HS-27A (cell line): ENCODE measurements around the gene WFDC13.
"Not testable (repeated sequence)": the region's sequence is repeated elsewhere in the genome, so short reads cannot be mapped to it uniquely, and the experiment has no call there.

ENCODE experiments used
- DNase-seq: peaks from one replicate; pipeline ENCODE4 v3.0.0-alpha.2; 2012; ENCODE audit warnings: low read depth, missing footprints

The WFDC13 gene, protein sequence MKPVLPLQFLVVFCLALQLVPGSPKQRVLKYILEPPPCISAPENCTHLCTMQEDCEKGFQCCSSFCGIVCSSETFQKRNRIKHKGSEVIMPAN

DNA sequence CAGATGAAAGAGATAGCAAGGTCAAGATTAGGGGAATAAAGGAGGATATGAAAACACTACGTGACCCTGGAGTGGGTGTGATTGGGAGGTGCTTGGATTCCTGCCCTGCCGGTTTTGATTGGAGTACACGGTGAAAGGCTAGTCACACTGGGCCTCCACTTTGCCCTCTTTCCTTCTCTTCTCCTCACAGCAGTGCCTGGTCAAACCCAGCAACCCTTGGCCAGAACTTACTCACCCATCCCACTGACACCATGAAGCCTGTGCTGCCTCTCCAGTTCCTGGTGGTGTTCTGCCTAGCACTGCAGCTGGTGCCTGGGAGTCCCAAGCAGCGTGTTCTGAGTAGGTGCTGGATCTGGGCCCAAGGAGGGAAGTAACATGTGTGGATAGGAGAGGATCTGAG lies at the start of gene WFDC13:
TSS of gene WFDC13 (plus strand) at position 166 of the 400 bp plus-strand sequence. CDS start at position 252, 86 bp downstream.
- no peak for DNase-seq

DNA sequence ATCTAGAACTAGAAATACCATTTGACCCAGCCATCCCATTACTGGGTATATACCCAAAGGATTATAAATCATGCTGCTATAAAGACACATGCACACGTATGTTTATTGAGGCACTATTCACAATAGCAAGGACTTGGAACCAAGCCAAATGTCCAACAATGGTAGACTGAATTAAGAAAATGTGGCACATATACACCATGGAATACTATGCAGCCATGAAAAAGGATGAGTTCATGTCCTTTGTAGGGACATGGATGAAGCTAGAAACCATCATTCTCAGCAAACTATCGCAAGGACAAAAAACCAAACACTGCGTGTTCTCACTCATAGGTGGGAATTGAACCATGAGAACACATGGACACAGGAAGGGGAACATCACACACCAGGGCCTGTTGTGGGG lies 44.8 kb upstream of the WFDC13 start:
- DNase-seq, result not testable (repeated sequence)

DNA sequence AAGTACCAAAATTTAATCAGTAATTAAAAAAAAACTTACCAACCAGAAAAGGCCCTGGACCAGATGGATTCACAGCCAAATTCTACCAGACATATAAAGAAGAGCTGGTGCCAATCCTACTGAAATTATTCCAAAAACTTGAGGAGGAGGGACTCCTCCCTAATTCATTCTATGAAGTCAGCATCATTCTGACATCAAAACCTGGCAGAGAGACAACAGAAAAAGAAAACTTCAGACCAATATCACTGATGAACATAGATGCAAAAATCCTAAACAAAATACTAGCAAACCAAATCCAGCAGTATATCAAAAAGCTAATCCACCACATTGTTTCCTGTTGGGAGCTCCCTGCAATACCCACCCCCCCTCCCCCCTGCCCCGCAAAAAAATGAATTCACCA lies 31.7 kb upstream of the WFDC13 start, which contains the start of gene WFDC11:
TSS of gene WFDC11 (minus strand) at position 101 of the 400 bp plus-strand sequence. CDS start 19,639 bp downstream, outside the sequence.
- no peak for DNase-seq

DNA sequence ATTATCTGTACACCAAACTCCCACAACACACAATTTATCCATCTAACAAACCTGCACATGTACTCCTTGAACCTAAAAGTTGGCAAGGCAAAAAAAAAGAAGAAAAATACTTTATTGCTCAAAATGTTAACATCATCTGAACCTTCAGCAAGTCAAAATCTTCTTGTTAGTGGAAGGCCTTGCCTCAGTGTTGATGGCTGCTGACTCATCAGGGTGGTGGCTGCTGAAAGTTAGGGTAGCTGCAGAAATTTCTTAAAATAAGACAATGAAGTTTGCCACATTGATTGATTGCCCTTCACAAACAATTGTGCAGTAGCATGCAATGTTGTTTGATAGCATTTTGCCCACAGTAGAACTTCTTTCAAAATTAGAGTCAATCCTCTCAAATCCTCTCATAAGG lies 29.1 kb upstream of the WFDC13 start:
- no peak for DNase-seq

DNA sequence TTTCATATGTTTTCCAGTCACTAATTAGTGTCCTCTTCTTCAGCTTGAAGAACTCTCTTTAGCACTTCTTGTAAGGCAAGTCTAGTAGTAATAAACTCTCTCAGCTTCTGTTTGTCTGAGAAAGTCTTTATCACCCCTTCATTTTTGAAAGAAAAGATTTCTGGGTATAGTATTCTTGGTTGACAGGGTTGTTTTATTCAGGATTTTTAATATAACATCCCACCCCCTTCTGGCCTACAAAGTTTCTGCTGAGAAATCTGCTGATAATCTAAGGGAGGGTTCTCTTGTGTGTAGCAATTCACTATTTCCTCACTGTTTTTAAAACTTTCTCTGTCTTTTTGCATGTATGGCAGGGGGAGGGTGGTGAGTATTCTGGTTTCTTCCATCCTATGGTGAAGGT lies 22.2 kb upstream of the WFDC13 start:
- DNase-seq, result no peak

DNA sequence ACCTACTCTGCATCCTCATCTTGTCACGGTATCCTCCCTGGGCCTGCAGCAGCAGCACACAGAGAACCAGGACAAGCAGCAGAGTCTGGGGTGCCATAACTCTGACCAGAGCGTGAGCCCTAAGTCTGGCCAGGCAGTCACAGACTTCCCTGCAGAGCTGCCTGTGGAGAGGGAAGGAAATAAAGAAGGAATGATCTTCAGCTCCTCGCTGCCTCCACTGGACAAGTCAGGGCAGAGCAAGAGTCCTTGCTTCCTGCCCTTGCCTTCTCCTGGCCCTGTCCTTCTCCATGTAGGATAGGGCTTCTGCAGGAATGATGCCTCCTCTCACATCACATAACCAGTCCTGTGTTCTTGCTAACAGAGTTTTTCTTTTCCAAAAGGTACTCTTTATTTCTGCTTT lies 15.9 kb upstream of the WFDC13 start:
- no peak for DNase-seq

DNA sequence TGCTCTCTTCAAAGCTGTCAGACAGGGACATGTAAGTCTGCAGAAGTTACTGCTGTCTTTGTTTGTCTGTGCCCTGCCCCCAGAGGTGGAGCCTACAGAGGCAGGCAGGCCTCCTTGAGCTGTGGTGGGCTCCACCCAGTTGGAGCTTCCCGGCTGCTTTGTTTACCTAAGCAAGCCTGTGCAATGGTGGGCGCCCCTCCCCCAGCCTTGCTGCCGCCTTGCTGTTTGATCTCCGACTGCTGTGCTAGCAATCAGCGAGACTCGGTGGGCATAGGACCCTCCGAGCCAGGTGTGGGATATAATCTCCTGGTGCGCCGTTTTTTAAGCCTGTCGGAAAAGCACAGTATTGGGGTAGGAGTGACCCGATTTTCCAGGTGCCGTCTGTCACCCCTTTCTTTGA lies 8.5 kb upstream of the WFDC13 start:
- not testable (repeated sequence) for DNase-seq

DNA sequence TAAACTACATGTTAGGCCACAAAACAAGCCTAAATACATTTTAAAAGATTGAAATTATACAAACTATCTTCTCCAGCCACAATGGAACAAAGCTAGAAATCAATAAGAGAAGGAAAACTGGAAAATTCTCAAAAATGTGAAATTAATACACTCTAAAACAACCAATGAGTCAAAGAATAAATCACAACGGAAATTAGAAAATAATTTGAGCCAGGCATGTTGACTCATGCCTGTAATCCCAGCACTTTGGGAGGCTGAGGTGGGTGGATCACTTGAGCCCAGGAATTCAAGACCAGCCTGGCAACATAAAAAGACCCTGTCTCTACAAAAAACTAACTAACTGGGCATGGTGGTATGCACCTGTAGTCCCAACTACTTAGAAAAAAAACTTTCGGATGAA lies 6.3 kb upstream of the WFDC13 start:
- DNase-seq, result no peak

DNA sequence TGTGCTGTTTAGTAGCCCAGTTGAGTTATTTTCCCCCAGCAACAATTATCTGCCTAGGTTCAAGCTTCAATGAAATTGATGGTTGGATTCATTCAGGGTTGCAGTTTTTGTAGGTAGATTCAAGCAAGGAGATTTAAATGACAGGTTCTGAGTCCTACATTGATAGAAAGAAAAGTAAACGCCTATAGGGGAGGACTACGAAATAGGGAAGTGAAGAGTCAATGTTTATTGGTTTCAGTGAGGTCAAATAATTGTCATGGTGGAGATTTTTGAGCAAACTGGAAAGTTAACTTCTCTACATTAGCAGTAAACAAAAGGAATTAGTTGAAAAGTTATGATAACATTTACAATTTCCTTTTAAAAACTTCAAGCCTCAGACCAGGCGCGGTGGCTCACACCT lies 734 bp upstream of the WFDC13 start:
- no peak for DNase-seq

DNA sequence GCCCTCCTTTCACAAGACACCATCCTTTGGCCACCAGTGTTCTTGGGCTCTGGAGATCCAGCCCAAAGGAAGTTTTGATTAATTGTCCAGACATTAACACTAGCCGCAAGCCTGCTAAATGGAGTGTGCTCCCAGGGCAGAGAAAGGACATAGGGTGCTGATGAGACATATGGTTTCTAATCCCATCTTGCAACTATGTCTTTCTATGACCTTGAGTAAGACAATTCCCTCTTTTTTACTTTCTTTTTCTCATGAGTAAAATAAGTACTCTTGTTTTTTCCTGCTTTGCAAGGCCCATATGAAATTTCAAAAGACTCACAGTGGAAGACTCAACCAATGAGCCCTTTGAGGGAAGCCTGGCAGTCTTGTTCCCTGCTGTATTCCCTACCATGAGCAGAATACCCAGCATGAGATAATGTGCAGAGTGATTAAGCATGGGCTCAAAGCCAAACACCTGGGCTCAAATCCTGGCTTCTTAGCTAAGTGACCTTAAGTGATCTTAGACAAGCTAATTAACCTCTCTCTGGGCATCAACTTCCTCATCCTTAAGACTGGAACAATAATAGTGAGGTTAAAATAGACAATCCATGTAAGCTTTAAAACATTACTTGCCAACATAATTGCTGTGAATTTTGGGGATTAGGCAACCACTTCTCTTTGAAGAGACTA lies 3.3 kb downstream of the WFDC13 start, which contains the start of gene WFDC10B:
TSS of gene WFDC10B (minus strand) at position 51 of the 669 bp plus-strand sequence. CDS start 19,027 bp downstream, outside the sequence.
- no peak for DNase-seq

DNA sequence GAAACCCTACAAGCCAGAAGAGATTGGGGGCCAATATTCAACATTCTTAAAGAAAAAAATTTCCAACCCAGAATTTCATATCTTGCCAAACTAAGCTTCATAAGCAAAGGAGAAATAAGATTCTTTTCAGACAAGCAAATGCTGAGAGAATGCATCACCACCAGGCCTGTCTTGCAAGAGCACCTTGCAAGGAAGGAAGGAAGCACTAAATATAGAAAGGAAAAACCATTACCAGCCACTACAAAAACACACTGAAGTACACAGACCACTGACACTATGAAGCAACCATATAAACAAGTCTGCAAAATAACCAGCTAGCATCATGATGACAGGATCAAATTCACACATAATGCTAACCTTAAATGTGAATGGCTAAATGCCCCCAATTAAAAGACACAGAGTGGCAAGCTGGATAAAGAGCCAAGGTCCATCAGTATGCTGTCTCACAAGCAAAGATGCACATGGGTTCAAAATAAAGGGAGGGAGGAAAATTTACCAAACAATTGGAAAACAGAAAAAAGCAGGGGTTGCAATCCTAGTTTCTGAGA lies 14.4 kb downstream of the WFDC13 start:
- not testable (repeated sequence) for DNase-seq

DNA sequence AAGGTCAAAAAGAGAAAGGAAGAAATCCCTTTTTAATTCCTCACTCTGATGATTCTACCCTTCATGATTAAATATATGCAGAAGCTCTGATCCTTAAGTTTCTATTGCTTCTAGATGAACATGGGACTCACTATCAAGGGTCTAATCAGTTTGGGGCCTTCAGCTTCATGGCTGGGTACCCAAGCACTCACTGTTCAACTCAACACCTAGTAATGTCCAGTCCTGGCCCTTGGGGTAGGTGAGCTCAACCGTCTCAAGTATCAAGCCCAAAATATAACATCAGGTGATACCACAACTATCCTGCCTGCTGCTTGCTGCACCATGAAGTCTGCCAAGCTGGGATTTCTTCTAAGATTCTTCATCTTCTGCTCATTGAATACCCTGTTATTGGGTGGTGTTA lies 20.2 kb downstream of the WFDC13 start, which contains the start of gene SPINT4:
TSS of gene SPINT4 (plus strand) at position 301 of the 400 bp plus-strand sequence. CDS start at position 322, 21 bp downstream.
- DNase-seq, result no peak

DNA sequence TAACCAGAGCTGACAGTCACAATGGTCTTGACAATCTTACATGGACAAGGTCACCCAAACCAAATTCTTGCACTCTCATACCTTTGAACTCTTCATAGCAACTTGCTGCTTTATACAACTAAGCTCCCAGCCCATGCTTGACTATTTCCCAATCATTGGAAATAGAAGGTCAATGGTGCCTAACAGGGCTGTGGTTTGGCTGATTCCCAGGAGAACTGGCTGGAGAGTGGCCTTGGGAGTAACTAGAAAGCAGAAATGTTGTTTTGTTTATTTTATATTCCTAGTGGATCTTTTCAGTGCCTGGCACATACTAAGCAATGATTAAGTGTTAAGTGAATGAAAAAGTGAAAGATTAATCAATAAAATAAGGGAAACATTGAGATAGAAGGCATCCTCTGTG lies 23.3 kb downstream of the WFDC13 start:
- DNase-seq, result no peak

DNA sequence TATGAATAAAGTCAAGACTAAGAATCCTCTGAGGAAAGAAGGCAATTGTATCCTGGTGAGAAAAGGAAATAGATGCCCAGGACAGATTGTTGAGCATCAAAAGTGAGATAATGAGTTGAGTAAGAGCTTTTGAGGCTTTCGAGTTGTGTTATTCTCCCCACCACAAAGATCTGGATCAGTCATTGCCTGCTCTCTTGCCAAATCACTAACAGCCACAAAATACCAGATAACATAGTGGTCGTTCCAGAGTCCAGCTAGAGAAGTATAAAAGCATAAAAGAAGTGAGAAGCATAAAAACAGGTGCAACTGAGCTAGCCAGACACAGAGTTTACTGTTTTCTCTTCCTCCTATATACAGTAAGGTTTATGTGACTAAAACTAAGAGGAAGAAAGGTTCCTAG lies 25.2 kb downstream of the WFDC13 start:
- no peak for DNase-seq

DNA sequence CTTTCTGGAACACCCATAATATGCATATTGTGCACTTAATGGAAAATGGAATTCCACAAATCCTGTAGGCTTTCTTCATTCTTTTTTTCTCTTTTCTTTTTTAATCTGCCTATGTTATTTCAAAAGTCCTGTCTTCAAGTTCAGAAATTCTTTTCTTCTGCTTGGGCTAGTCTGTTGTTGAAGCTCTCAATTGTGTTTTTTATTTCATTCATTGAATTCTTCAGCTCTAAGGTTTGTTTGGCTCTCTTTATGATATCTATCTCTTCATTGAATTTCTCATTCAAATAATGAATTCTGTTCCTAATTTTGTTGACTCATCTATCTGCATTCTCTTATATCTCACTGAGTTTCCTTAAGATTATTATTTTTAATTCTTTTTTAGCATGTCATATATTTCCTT lies 30.4 kb downstream of the WFDC13 start:
- no peak for DNase-seq

DNA sequence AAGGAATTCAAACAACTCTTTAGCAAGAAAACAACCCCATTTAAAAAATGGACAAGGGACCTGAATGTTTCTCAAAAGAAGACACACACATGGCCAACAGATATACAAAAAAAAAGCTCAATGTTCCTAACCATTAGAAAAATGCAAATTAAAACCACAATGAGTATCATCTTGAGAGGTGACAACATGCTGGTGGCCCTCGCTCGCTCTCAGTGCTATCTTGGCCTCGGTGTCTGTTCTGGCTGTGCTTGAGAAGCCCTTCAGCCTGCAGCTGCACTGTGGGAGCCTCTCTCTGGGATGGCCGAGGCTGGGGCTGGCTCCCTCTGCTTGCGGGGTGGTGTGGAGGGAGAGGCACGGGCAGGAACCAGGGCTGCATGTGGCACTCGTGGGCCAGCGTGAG lies 33.7 kb downstream of the WFDC13 start:
- no peak for DNase-seq

DNA sequence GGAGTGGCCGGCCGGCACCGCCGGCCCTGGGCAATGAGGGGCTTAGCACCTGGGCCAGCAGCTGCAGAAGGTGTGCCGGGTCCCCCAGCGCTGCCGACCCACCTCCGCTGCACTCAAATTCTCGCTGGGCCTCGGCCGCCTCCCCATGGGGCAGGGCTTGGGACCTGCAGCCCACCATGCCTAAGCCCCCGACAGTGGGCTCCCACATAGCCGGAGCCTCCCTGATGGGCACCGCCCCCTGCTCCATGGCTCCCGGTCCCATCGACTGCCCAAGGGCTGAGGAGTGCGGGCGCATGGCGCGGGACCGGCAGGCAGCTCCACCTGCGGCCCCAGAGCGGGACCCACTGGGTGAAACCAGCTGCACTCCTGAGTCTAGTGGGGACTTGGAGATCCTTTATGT lies 34.1 kb downstream of the WFDC13 start:
- DNase-seq, result no peak

DNA sequence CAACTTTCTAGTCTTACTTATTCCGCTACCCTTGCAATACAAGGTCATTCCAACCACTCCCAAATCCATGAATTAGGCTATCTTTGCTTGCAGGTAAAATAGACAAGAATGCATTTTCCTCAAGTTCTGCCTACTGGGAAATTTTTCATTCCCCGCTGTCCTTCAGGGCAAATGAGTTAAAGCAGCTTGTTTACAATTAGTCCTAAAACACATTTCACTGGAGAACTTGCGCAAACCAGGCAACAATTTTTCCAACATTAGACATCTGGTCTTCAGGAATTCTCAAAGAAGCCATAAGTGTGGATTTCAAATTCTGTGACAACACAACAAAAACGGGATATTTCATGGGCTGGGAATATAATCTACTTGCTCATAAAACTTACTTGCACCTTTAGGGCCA lies 40.8 kb downstream of the WFDC13 start:
- no peak for DNase-seq

DNA sequence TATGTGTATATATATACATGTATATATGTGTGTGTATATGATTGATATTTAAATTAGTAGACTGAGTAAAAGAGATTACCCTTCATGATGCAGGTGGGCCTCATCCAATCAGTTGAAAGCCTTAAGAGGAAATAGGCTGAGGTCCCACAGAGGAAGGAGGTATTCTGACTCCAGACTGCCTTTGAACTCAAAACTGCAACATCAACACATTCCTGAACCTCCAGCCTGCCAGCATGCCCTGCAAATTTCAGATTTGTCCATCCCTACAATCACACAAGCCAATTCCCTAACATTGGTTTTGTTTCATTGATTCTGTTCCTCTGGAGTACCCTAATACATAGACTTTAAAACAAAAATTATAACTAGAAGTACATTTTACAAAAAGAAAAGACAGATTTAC lies 43.2 kb downstream of the WFDC13 start:
- DNase-seq, result no peak

DNA sequence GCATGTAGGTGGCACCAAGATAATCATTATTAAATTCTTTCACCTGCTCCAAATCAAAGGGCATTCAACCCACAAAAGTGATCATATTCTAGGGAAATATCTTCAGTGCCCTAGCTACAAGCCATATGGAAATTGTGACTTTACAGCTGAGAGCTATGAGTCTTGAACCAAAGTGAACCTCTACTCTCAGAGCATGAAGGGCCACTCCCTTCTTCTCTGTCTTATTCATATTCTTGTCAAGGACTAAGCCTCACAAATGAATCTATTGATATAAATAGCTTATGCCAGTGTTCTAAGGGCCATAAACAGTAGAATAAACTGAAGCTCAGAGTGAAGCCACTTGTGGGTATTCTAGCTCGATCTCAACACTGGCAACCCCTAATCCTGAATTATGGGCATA lies 49.9 kb downstream of the WFDC13 start:
- DNase-seq, result no peak

DNA sequence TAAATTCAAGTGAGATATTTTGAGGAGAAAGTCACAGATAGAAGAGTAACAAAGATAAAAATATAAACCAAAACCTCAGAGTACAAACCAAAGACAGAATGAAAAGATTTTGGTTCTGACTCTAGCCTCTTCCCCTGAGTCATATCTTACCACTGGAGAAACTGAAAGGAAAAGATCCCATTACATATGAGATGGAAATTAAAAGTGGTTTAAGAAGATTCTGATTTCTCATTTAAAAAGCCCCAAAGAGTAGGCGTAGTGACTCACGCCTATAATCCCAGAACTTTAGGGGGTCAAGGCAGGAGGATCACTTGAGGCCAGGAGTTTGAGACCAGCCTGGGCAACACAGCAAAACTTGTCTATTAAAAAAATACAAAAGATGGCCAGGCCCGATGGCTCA lies 50.9 kb downstream of the WFDC13 start:
- no peak for DNase-seq

DNA sequence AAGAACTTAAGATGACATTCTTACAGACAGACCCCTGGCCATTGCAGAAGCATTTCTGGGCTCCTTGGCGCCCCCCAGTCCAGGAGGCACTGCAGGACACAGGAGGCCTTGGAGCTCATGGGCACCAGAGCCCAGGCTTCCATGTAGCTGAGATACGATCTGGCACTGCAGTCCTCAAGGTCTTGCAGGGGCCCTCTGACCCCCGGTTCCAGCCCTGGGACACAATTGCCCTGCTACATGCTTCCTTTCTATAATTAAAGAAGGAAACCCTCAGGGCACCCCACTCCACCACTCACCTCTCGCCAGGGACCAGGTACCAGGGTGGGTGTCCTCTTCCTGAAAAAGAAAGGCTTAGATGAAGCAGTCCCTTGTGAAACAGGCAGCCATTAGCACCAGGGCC lies 56.3 kb downstream of the WFDC13 start:
- DNase-seq, result no peak
